ENCODE results near the gene ROBO2.
A peak's percentile ranks its signal among the peaks of the same experiment; 100 is the strongest.

ROBO2 gene, protein sequence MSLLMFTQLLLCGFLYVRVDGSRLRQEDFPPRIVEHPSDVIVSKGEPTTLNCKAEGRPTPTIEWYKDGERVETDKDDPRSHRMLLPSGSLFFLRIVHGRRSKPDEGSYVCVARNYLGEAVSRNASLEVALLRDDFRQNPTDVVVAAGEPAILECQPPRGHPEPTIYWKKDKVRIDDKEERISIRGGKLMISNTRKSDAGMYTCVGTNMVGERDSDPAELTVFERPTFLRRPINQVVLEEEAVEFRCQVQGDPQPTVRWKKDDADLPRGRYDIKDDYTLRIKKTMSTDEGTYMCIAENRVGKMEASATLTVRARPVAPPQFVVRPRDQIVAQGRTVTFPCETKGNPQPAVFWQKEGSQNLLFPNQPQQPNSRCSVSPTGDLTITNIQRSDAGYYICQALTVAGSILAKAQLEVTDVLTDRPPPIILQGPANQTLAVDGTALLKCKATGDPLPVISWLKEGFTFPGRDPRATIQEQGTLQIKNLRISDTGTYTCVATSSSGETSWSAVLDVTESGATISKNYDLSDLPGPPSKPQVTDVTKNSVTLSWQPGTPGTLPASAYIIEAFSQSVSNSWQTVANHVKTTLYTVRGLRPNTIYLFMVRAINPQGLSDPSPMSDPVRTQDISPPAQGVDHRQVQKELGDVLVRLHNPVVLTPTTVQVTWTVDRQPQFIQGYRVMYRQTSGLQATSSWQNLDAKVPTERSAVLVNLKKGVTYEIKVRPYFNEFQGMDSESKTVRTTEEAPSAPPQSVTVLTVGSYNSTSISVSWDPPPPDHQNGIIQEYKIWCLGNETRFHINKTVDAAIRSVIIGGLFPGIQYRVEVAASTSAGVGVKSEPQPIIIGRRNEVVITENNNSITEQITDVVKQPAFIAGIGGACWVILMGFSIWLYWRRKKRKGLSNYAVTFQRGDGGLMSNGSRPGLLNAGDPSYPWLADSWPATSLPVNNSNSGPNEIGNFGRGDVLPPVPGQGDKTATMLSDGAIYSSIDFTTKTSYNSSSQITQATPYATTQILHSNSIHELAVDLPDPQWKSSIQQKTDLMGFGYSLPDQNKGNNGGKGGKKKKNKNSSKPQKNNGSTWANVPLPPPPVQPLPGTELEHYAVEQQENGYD (N-terminal part only)

GRCh38 chr3:77039606-77040171 is at the start of gene ROBO2:
Gene ROBO2 (plus strand): TSS chr3:77040099. CDS start chr3:77040786, 687 bp downstream.
- peak within 1 kb of the TSS; percentile 93 for H3K27ac ChIP-seq (ENCODE audit: extremely low read depth, low read depth, low read length)
- H3K4me1 ChIP-seq (ENCODE audit: control insufficient read depth, insufficient read depth, low read length), result no peaks in the 10 kb centered on the region
- ChIA-PET POLR2A (no interaction called here), CTCF (interaction anchor here (0.6 to 1.5 kb wide), 2 partner anchors 141 to 308 kb away, joined by 3 to 4 read pairs; no protein-coding TSS in a partner anchor)
- peak within 1 kb of the TSS; percentile 55 for H3K4me3 ChIP-seq (ENCODE audit: low read depth, low read length)
- H3K9me3 ChIP-seq (ENCODE audit: control insufficient read depth, insufficient read depth, low read depth, low read length), result no peaks in the 10 kb centered on the region
- H3K36me3 ChIP-seq (ENCODE audit: control insufficient read depth in 2 of 2, insufficient read depth in 1 of 2, low read length in 2 of 2), result no peaks in the 10 kb centered on the region
- peak; percentile 49; the same call in 1 of the 2 replicates for TF ChIP-seq KLF1 (tag by site-specific recombination; IDR thresholded peaks at IDR 0.05)
- TF ChIP-seq IKZF3 (tag by site-specific recombination; IDR thresholded peaks at IDR 0.05), result peak; percentile 77; the same call in 1 of the 2 replicates
- TF ChIP-seq ZSCAN30 (tag by site-specific recombination; IDR thresholded peaks at IDR 0.05), result no peak
- TF ChIP-seq ZBTB26 (tag by site-specific recombination; optimal IDR thresholded peaks at IDR 0.05), result peak; percentile 91
- no peak for TF ChIP-seq BCL11A (tag by site-specific recombination; IDR thresholded peaks at IDR 0.05; ENCODE audit: low read depth)
- no peak for TF ChIP-seq ZNF394 (tag by site-specific recombination; IDR thresholded peaks at IDR 0.05; ENCODE audit: borderline replicate concordance)
- TF ChIP-seq, protein P1, sequence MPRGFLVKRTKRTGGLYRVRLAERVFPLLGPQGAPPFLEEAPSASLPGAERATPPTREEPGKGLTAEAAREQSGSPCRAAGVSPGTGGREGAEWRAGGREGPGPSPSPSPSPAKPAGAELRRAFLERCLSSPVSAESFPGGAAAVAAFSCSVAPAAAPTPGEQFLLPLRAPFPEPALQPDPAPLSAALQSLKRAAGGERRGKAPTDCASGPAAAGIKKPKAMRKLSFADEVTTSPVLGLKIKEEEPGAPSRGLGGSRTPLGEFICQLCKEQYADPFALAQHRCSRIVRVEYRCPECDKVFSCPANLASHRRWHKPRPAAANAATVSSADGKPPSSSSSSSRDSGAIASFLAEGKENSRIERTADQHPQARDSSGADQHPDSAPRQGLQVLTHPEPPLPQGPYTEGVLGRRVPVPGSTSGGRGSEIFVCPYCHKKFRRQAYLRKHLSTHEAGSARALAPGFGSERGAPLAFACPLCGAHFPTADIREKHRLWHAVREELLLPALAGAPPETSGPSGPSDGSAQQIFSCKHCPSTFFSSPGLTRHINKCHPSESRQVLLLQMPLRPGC (tag by site-specific recombination; IDR thresholded peaks at IDR 0.05), result no peak
- no peak for TF ChIP-seq ZNF23 (tag by site-specific recombination; IDR thresholded peaks at IDR 0.05; ENCODE audit: borderline replicate concordance)
- no peak for TF ChIP-seq ZNF707 (tag by site-specific recombination; IDR thresholded peaks at IDR 0.05)
- TF ChIP-seq SP3 (tag by site-specific recombination; IDR thresholded peaks at IDR 0.05), result peak; percentile 39
- no peak for TF ChIP-seq ZNF366 (tag by site-specific recombination; conservative IDR thresholded peaks at IDR 0.05)
- TF ChIP-seq ZNF157 (tag by site-specific recombination; IDR thresholded peaks at IDR 0.05), result no peak
- TF ChIP-seq TCF7L2 (IDR thresholded peaks at IDR 0.05; ENCODE audit: borderline replicate concordance, low read depth, low read length), result no peak
- TF ChIP-seq SP2 (tag by site-specific recombination; IDR thresholded peaks at IDR 0.05), result peak; percentile 38
- TF ChIP-seq ZNF2 (tag by site-specific recombination; IDR thresholded peaks at IDR 0.05), result no peak
- TF ChIP-seq KLF10 (tag by site-specific recombination; IDR thresholded peaks at IDR 0.05), result no peak
- TF ChIP-seq ZBTB20 (tag by site-specific recombination; IDR thresholded peaks at IDR 0.05), result peak; percentile 11; the same call in 1 of the 2 replicates
- no peak for TF ChIP-seq ZNF658 (tag by site-specific recombination; IDR thresholded peaks at IDR 0.05)
- TF ChIP-seq, protein P2, sequence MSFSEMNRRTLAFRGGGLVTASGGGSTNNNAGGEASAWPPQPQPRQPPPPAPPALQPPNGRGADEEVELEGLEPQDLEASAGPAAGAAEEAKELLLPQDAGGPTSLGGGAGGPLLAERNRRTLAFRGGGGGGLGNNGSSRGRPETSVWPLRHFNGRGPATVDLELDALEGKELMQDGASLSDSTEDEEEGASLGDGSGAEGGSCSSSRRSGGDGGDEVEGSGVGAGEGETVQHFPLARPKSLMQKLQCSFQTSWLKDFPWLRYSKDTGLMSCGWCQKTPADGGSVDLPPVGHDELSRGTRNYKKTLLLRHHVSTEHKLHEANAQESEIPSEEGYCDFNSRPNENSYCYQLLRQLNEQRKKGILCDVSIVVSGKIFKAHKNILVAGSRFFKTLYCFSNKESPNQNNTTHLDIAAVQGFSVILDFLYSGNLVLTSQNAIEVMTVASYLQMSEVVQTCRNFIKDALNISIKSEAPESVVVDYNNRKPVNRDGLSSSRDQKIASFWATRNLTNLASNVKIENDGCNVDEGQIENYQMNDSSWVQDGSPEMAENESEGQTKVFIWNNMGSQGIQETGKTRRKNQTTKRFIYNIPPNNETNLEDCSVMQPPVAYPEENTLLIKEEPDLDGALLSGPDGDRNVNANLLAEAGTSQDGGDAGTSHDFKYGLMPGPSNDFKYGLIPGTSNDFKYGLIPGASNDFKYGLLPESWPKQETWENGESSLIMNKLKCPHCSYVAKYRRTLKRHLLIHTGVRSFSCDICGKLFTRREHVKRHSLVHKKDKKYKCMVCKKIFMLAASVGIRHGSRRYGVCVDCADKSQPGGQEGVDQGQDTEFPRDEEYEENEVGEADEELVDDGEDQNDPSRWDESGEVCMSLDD (tag by site-specific recombination; IDR thresholded peaks at IDR 0.05), result no peak
- no peak for TF ChIP-seq ZNF221 (tag by site-specific recombination; IDR thresholded peaks at IDR 0.05; ENCODE audit: borderline replicate concordance)
- TF ChIP-seq SP7 (tag by site-specific recombination; IDR thresholded peaks at IDR 0.05), result no peak
- TF ChIP-seq ZIC2 (tag by site-specific recombination; IDR thresholded peaks at IDR 0.05), result peak; percentile 63
- TF ChIP-seq ZNF26 (tag by site-specific recombination; IDR thresholded peaks at IDR 0.05), result no peak
- no peak for TF ChIP-seq ZBTB21 (tag by site-specific recombination; IDR thresholded peaks at IDR 0.05)
- TF ChIP-seq ZNF426 (tag by site-specific recombination; IDR thresholded peaks at IDR 0.05), result no peak
- TF ChIP-seq ZFHX2 (tag by site-specific recombination; conservative IDR thresholded peaks at IDR 0.05), result peak; percentile 56

Data from HEK293 (cell line).